GM12878 (cell line): ENCODE data around the gene PTBP3. TPM values are rescaled to one million over a fixed set of nuclear protein-coding genes. Genes with fewer than 3 reads are reported as not detected.

Experiments
- ATAC-seq: fragments of 200-7000 bp; cut with Tn5 transposase; 3 replicates; pipeline ENCODE4 v1.9.1; 2020; ENCODE audit warnings: mild to moderate bottlenecking, moderate library complexity
- BruUV-seq: library from RNA; stranded (reverse); fragments of 400-500 nt; replicated peaks from 2 replicates; lab custom pipeline; 2021; lab: Mats Ljungman, UMichigan
- CTCF ChIA-PET: fragments of 300-600 bp; sonication (Branson Sonifier 250); formaldehyde crosslinking; extraction: SDS; loops from one replicate; lab custom pipeline; 2021; ENCODE audit warnings: inconsistent platforms; lab: Yijun Ruan, JAX
- POLR2A ChIA-PET: fragments of 350-600 bp; formaldehyde crosslinking; extraction: SDS; loops from one replicate; lab custom pipeline; 2021; ENCODE audit warnings: inconsistent platforms; lab: Charles Lee
- RAD21 ChIA-PET: fragments of 300-600 bp; sonication (Branson Sonifier 250); formaldehyde crosslinking; loops from one replicate; lab custom pipeline; 2023; ENCODE audit warnings: antibody characterized with exemption; ENCODE audit not compliant: unreplicated experiment; lab: Charles Lee
- SMC1A ChIA-PET: fragments of 300-600 bp; sonication (Branson Sonifier 250); formaldehyde crosslinking; loops from one replicate; lab custom pipeline; 2023; ENCODE audit not compliant: unreplicated experiment, uncharacterized antibody; lab: Charles Lee
- DNase-seq: peaks from one replicate; pipeline ENCODE4 v3.0.0-alpha.2; 2011; ENCODE audit warnings: low read depth, low spot score
- FAIRE-seq: peaks from 3 replicates; lab custom pipeline; 2011; peaks lifted over from hg19 to GRCh38; lab: Jason Lieb, UNC
- H2AFZ ChIP-seq: 2 replicates; pipeline ENCODE4 v1.6.0; 2011; ENCODE audit warnings: low read depth, low read length, control low read depth; ENCODE audit not compliant: control insufficient read depth
- H3K27ac ChIP-seq: 2 replicates; pipeline ENCODE4 v1.5.1; 2011; ENCODE audit warnings: control low read depth; ENCODE audit not compliant: control insufficient read depth, insufficient read depth
- H3K27me3 ChIP-seq, 2 experiments: replicated peaks in 1 of 2; 2 replicates each; pipeline versions ENCODE4 v1.6.0 to v1.6.1; 2011; ENCODE audit warnings: low read length in 1 of 2; ENCODE audit not compliant: control insufficient read depth in 2 of 2, insufficient read depth in 2 of 2
- H3K36me3 ChIP-seq, 2 experiments: 2 replicates each; pipeline ENCODE4 v1.5.1; 2011; ENCODE audit warnings: low read length in 1 of 2; ENCODE audit not compliant: control insufficient read depth in 2 of 2, insufficient read depth in 2 of 2
- H3K4me1 ChIP-seq: 2 replicates; pipeline ENCODE4 v1.6.1; 2011; ENCODE audit warnings: mild to moderate bottlenecking, low read length, moderate library complexity, mixed read lengths; ENCODE audit not compliant: control insufficient read depth, insufficient read depth
- H3K4me2 ChIP-seq: 2 replicates; pipeline ENCODE4 v1.6.0; 2011; ENCODE audit warnings: control low read depth; ENCODE audit not compliant: control insufficient read depth, insufficient read depth
- H3K4me3 ChIP-seq: fragments of 200-600 bp; sonication (generic); 2 replicates; pipeline ENCODE4 v1.5.1; 2016
- H3K79me2 ChIP-seq: 2 replicates; pipeline ENCODE4 v1.6.0; 2011; ENCODE audit warnings: low read length; ENCODE audit not compliant: control insufficient read depth, insufficient read depth
- H3K9ac ChIP-seq: 2 replicates; pipeline ENCODE4 v1.8.0; 2011; ENCODE audit warnings: low read length, control low read depth, mixed read lengths; ENCODE audit not compliant: control insufficient read depth, insufficient read depth
- H3K9me3 ChIP-seq: replicated peaks from 3 replicates; pipeline ENCODE4 v1.5.1; 2011; ENCODE audit warnings: mild to moderate bottlenecking, low read length; ENCODE audit not compliant: control insufficient read depth, insufficient read depth
- H4K20me1 ChIP-seq: 2 replicates; pipeline ENCODE4 v1.6.0; 2011; ENCODE audit not compliant: control insufficient read depth, insufficient read depth
- ATF7 ChIP-seq: fragments of 450-650 bp; IDR thresholded peaks from 2 replicates; pipeline ENCODE4 v1.6.1; 2016; ENCODE audit warnings: low read depth, mild to moderate bottlenecking
- BMI1 ChIP-seq: fragments of 450-650 bp; IDR thresholded peaks from 2 replicates; pipeline ENCODE4 v1.6.1; 2016; ENCODE audit warnings: mild to moderate bottlenecking, moderate library complexity, borderline replicate concordance
- BRCA1 ChIP-seq: IDR thresholded peaks from 2 replicates; pipeline ENCODE4 v1.6.1; 2011; ENCODE audit warnings: low read depth, low read length, improper control_type of control experiment
- CHD1 ChIP-seq: IDR thresholded peaks from 2 replicates; pipeline ENCODE4 v1.6.1; 2012; ENCODE audit warnings: low read depth, low read length, improper control_type of control experiment
- CREM ChIP-seq: IDR thresholded peaks from 2 replicates; pipeline ENCODE4 v1.6.1; 2014; ENCODE audit warnings: antibody characterized with exemption, low read depth
- GABPA ChIP-seq: IDR thresholded peaks from 2 replicates; pipeline ENCODE4 v1.6.1; 2014; ENCODE audit warnings: antibody characterized with exemption, low read depth, mild to moderate bottlenecking, inconsistent platforms
- HCFC1 ChIP-seq: fragments of 150-350 bp; IDR thresholded peaks from 2 replicates; pipeline ENCODE4 v1.6.1; 2014; ENCODE audit warnings: low read length
- MTA2 ChIP-seq: fragments of 450-650 bp; IDR thresholded peaks from 2 replicates; pipeline ENCODE4 v1.6.1; 2016; ENCODE audit warnings: low read depth, mild to moderate bottlenecking, moderate library complexity
- MTA3 ChIP-seq: IDR thresholded peaks from 2 replicates; pipeline ENCODE4 v1.6.1; 2012; ENCODE audit warnings: low read length, inconsistent platforms, borderline replicate concordance
- MYC ChIP-seq: IDR thresholded peaks from 2 replicates; pipeline ENCODE4 v1.6.1; 2011; ENCODE audit warnings: mild to moderate bottlenecking, low read length, moderate library complexity, inconsistent platforms; ENCODE audit not compliant: insufficient read depth, insufficient replicate concordance, insufficient read length, severe bottlenecking
- NRF1 ChIP-seq: conservative IDR thresholded peaks from 2 replicates; pipeline ENCODE4 v1.6.1; 2011; ENCODE audit warnings: mild to moderate bottlenecking, low read depth, low read length, improper control_type of control experiment
- RB1 ChIP-seq: fragments of 450-650 bp; formaldehyde crosslinking; IDR thresholded peaks from 2 replicates; pipeline ENCODE4 v1.6.1; 2017; ENCODE audit warnings: mild to moderate bottlenecking, borderline replicate concordance
- RCOR1 ChIP-seq: conservative IDR thresholded peaks from 2 replicates; pipeline ENCODE4 v1.6.1; 2012; ENCODE audit warnings: low read depth, low read length, improper control_type of control experiment
- SIX5 ChIP-seq: IDR thresholded peaks from 2 replicates; pipeline ENCODE4 v1.6.1; 2011; ENCODE audit warnings: mild to moderate bottlenecking, low read depth, low read length, moderate library complexity; ENCODE audit not compliant: severe bottlenecking
- SMAD1 ChIP-seq: fragments of 450-650 bp; IDR thresholded peaks from 2 replicates; pipeline ENCODE4 v1.6.1; 2018; ENCODE audit warnings: mild to moderate bottlenecking, low read depth; ENCODE audit not compliant: partially characterized antibody
- SMC3 ChIP-seq: IDR thresholded peaks from 2 replicates; pipeline ENCODE4 v1.6.1; 2011; ENCODE audit warnings: low read length, improper control_type of control experiment, borderline replicate concordance
- WGBS: methylation state at CpG from one replicate; pipeline ENCODE4 v1.1.6; 2016; ENCODE audit warnings: low lambda C conversion rate; ENCODE audit not compliant: insufficient replicate concordance, insufficient coverage; ENCODE audit errors: missing lambda C conversion rate; 5-methylcytosine and 5-hydroxymethylcytosine counted together
- in situ Hi-C: fragments of 300-500 bp; cut with MboI; formaldehyde crosslinking; loops from 9 replicates; pipeline ENCODE4 v1.14.3; 2018; ENCODE audit warnings: mixed read lengths
- intact Hi-C: fragments of 100-400 bp; cut with micrococcal nuclease; formaldehyde crosslinking; loops from one replicate; pipeline ENCODE4 v1.14.2; 2022; ENCODE audit not compliant: unreplicated experiment
- polyA plus RNA-seq, 11 experiments: library from polyadenylated mRNA; depleted of rRNA in 4 of 11; unstranded in 6 of 11; stranded (reverse) in 5 of 11; fragments of >200 nt; fragmentation: Nextera tagmentation in 4 of 11; fragmentation: Illumina TruSeq in 1 of 11; extraction: Ambion mirVana in 4 of 11; extraction: Trizol in 1 of 11; gene quantifications; 1 replicate in 1 of 11; 2 replicates in 10 of 11; pipeline versions ENCODE4 v1.2.1 to v1.2.3, GENCODE V29; 2011 to 2016; ENCODE audit warnings: inconsistent platforms in 2 of 11, missing spikeins in 2 of 11, low read depth in 1 of 11
- total RNA-seq, 4 experiments: library from RNA; depleted of rRNA in 3 of 4; stranded (reverse); fragments of >200 nt in 3 of 4; fragmentation: Illumina TruSeq in 1 of 4; extraction: Trizol in 1 of 4; gene quantifications; 2 replicates each; pipeline versions ENCODE4 v1.2.1 to v1.2.3, GENCODE V29; 2013 to 2021

The PTBP3 gene
- total and polyA plus RNA-seq, 10 of the 15 experiments (the other 5 are each of a cell fraction or from before 2014, with no cell fraction given): 12.5 to 104 (median 52.7) TPM

GRCh38 chr9:112194969-112195431, 138.4 kb downstream of the PTBP3 start:
- no peak for TF ChIP-seq BRCA1
- TF ChIP-seq CHD1: no peak
- no peak for TF ChIP-seq NRF1
- TF ChIP-seq GABPA: no peak
- no peak for TF ChIP-seq SMAD1
- no peak for TF ChIP-seq ATF7
- Histone ChIP-seq H3K27ac (no peak overlapping the region), H3K79me2 (no peaks in the 10 kb centered on the region), H3K36me3 (no peaks in the 10 kb centered on the region), H3K9me3 (no peaks in the 10 kb centered on the region; the same call in 2 of the 3 replicates), H3K9ac (no peak overlapping the region), H3K27me3 (no peaks in the 10 kb centered on the region), H4K20me1 (no peaks in the 10 kb centered on the region), H3K4me1 (no peaks in the 10 kb centered on the region), H3K4me3 (no peak overlapping the region), H2AFZ (no peak overlapping the region), H3K4me2 (no peak overlapping the region)
- SMC1A ChIA-PET: interaction anchor here (0.7 to 1.7 kb wide), 3 partner anchors 14 to 82 kb away, joined by 3 to 5 read pairs (median 4); no protein-coding TSS in a partner anchor
- POLR2A ChIA-PET: no interaction called here
- no peak for DNase-seq
- in situ Hi-C loops (no loop called here), intact Hi-C loops (no loop called here)
- 100% methylated on average over 4 of the region's 4 CpGs for WGBS
- FAIRE-seq: no peak
- BruUV-seq: no TSS peak
- RAD21 ChIA-PET: no interaction called here
- CTCF ChIA-PET: interaction anchor here (0.6 to 1.5 kb wide), 2 partner anchors 97 to 314 kb away, joined by 3 to 5 read pairs; no protein-coding TSS in a partner anchor
- no peak for ATAC-seq

- FAIRE-seq (peak; percentile 74), ATAC-seq (no peak), DNase-seq (no peak)
- no peaks in the 10 kb centered on the region for H3K36me3 ChIP-seq
- ChIA-PET SMC1A (interaction anchor here (0.6 to 1.7 kb wide), 4 partner anchors 13 to 114 kb away, joined by 3 to 5 read pairs (median 4); no protein-coding TSS in a partner anchor), CTCF (interaction anchor here (0.6 to 0.8 kb wide), 2 partner anchors 35 to 192 kb away, joined by 3 to 4 read pairs; no protein-coding TSS in a partner anchor), POLR2A (no interaction called here), RAD21 (no interaction called here)
- in situ Hi-C loops: no loop called here
- no peak overlapping the region for H3K9ac ChIP-seq
- no peaks in the 10 kb centered on the region for H3K79me2 ChIP-seq
- no peaks in the 10 kb centered on the region; the same call in 2 of the 3 replicates for H3K9me3 ChIP-seq
- no peak overlapping the region for H2AFZ ChIP-seq
- no peak overlapping the region for H3K27ac ChIP-seq
- H3K27me3 ChIP-seq: no peaks in the 10 kb centered on the region
- no peak overlapping the region for H3K4me2 ChIP-seq
- no peak overlapping the region for H3K4me3 ChIP-seq
- 69% methylated on average over 6 of the region's 6 CpGs for WGBS
- intact Hi-C loops: no loop called here
- H3K4me1 ChIP-seq: no peaks in the 10 kb centered on the region
- no TSS peak for BruUV-seq
- no peaks in the 10 kb centered on the region for H4K20me1 ChIP-seq
- TF ChIP-seq HCFC1 (no peak), SMC3 (no peak), RCOR1 (no peak), MTA2 (no peak), RB1 (no peak), CREM (no peak), MYC (no peak), BMI1 (no peak), SIX5 (no peak), MTA3 (no peak)
Measured at GRCh38 chr9:112193572-112194288, 139.7 kb downstream of the PTBP3 start.
